GM18505 (cell line): ENCODE measurements around the gene GPR146.

ENCODE experiments used
- ATAC-seq: cut with Tn5 transposase; IDR thresholded peaks from one replicate; pipeline ENCODE4 v1.9.1; 2021; ENCODE audit not compliant: unreplicated experiment
- POLR2A ChIP-seq: IDR thresholded peaks from 4 replicates; pipeline ENCODE4 v1.6.1; 2011; ENCODE audit warnings: borderline replicate concordance; ENCODE audit not compliant: insufficient read depth, insufficient read length; ENCODE audit errors: extremely low read depth

GPR146 gene

DNA sequence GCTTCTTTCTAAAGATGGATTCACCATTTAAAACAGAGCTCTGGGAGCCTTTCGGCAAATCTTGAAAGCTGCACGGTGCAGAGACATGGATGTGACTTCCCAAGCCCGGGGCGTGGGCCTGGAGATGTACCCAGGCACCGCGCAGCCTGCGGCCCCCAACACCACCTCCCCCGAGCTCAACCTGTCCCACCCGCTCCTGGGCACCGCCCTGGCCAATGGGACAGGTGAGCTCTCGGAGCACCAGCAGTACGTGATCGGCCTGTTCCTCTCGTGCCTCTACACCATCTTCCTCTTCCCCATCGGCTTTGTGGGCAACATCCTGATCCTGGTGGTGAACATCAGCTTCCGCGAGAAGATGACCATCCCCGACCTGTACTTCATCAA lies 47.3 kb downstream of the GPR146 start:
- no peak for TF ChIP-seq POLR2A

DNA sequence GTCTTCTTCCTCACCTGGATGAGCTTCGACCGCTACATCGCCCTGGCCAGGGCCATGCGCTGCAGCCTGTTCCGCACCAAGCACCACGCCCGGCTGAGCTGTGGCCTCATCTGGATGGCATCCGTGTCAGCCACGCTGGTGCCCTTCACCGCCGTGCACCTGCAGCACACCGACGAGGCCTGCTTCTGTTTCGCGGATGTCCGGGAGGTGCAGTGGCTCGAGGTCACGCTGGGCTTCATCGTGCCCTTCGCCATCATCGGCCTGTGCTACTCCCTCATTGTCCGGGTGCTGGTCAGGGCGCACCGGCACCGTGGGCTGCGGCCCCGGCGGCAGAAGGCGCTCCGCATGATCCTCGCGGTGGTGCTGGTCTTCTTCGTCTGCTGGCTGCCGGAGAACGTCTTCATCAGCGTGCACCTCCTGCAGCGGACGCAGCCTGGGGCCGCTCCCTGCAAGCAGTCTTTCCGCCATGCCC lies 47.9 kb downstream of the GPR146 start:
- no peak for TF ChIP-seq POLR2A
- no peak for ATAC-seq

More for the DNA sequence above, 47.3 kb downstream of the GPR146 start:
- ATAC-seq, result no peak

DNA sequence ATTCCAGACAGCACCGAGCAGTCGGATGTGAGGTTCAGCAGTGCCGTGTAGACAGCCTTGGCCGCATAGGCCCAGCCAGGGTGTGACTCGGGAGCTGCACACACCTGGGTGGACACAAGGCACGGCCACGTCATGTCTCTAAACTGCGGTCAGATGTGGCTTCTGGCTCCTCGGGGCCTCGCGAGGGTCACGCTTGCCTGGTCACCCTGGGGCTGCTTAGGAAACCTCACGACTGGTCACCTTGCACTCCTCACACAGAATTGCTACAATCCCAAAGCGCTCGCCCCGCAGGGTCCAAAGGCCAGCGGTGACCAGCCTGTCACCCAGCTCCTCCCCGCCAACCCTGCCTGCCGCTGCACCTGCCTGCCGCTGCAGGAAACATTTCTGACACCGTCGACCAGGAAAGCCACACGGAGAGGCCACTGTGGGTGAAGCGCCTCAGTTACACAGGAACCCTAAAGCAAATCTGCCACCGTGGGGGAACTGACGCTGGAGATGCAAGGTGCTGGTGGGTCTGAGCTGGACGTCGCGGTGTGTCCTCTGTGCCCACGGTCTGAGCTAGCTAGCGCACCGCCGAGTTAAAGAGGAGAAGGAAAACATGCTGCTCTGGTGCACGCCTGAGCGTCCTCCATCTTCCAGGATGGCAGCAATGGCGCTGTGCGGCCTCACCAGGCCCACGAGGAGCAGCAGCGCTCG lies 48.6 kb downstream of the GPR146 start:
- TF ChIP-seq POLR2A, result no peak
- ATAC-seq, result no peak

DNA sequence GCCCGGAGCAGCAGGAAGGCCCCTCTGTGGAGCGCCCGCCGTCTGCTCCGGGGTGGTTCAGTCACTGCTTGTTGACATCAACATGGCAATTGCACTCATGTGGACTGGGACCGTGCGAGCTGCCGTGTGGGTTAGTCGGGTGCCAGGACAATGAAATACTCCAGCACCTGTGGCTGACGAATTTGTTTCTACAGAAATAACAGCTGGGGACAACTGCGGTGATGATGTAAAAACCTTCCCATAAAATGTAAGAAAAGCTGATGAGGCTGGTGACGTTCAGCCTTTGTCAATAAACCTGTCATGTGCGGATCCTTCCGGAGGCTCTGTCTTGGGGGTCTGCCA lies 49.1 kb downstream of the GPR146 start:
- ATAC-seq, result no peak
- no peak for TF ChIP-seq POLR2A

DNA sequence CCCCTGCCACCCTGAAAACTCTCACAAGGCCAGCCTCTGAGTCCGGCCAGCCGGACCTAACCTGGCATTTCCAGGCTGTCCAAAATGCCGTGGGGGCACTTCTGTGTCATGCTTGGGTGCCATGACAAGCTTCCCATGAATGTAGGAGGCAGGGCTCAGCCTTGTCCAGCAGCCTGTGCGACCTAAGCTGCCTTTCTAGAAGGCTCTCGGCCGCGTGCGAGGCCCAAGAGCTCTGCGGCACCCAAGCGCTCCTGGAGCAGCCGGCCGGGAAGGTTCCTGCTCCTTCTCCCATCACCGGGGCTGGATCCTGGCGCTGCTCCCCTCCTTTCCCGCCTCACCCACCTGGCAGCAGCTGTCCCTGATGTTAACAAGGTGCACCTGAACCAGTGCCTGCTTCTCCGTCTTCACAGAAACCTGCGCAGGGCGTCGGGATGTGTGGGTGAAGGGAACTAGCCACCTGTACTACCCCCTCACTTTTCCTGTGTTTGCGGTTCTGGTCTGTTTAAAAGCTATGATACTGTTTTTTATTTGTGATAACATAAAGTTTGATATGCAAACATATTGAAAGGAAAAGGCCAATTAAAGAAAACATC lies 49.7 kb downstream of the GPR146 start:
- no peak for TF ChIP-seq POLR2A
- no peak for ATAC-seq

DNA sequence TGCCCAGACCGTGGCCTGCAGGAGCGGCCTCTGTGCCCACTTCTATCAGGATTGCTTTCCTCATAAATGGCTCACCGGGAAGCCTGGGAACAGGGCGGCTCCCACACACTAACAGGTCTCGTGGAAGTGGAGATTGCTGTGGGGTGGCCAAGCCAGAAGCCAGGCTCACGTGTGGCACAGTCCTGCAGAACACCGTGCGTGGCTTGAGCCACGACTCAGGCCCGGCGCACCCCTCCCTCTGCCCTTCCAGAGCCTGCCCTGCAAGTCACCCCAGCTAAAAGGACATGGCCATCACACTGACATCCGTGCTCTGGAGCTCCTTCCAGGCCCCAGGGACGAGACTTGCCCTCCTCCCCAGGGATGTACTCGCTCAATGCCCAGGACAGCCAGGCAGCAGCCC lies 50.5 kb downstream of the GPR146 start:
- TF ChIP-seq POLR2A, result no peak
- no peak for ATAC-seq

DNA sequence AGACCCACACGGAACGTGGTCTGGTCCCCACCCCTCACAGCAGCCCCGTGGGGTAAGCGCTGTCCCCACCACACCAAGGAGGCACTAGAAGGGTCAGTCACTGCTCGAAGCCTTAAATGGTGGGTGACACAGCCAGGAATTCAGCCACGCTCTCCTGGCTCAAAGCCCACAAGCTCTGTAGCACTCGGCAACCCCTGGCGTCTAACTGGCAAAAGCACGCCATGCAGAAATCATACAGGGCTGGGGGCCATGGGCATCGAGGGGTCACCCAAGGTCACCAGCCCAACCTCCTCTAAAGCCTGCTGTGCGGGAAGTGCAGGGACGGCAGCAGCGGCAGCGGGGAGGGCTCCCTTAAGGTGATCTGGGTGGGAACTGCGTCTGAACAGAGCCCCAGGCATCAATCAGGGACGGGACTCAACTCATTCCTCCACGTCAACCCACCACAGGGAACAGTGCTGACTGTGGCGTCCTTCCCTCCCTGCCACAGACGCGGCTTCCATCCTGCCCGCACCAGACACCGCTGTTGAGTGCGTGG lies 51.3 kb downstream of the GPR146 start:
- TF ChIP-seq POLR2A, result no peak

DNA sequence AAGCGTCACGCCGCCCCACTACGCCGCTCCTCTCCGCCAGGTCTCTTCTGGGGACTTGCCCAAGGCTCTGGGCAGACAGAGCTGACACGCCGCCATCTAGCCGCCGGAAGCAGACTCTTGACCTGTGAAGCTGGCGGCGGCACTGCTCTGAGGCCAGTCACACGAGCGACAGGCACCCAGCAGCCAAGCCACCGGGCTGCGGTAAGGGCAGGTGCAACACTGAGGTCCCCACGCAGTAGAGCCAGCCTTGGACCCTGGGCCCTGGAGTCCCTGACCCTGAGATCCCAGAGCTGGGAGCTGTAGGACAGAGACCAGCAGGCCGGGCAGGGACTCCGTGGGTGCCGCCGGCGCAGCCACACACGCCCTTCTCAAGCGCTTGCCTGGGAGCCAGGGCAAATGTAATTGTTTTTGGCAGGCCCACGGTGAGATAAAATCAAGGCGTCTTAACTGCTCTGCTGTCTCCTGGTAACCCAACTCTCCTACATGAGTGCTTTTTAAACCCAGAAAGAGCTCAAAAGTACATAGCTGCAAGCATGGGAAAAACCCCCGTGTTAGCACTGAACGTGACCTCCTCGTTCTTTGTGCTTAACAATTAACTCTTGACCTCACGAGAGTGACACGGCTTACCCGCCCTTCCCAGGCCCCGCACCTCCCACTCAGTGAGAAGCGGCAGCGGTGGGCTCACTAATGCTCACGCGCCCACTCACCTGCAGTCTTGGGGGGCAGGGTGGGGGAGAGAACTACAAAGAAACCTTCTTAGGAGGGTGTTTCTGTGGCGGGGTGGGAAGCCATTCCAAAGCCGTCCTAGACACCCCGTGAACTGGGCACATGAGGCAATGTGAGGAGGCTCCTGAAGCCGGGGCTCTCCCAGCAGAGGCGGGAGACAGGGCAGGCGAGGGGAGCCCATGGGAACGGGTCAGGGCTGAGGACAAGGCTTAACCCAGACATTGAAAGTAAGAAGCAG lies 52.1 kb downstream of the GPR146 start:
- no peak for ATAC-seq
- no peak for TF ChIP-seq POLR2A

More for the DNA sequence above, 51.3 kb downstream of the GPR146 start:
- no peak for ATAC-seq

DNA sequence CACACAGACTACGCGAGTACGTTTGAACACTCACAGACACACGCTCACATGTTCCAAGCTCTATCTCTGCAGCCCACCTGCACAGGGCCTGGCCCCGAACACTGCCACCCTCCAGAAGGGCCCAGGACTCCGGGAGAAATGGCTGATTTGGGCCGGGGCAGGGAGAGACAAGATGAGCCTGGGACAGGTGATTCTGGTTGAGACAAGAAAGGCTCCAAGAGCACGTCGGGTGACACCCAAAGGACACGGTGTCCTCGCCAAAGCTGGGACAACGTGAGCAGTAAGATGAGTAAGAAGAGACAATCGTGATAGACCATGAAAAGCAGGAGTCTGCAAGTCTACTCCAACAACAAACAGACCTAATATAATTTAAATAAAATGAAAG lies 52.8 kb downstream of the GPR146 start:
- no peak for TF ChIP-seq POLR2A
- ATAC-seq, result no peak

DNA sequence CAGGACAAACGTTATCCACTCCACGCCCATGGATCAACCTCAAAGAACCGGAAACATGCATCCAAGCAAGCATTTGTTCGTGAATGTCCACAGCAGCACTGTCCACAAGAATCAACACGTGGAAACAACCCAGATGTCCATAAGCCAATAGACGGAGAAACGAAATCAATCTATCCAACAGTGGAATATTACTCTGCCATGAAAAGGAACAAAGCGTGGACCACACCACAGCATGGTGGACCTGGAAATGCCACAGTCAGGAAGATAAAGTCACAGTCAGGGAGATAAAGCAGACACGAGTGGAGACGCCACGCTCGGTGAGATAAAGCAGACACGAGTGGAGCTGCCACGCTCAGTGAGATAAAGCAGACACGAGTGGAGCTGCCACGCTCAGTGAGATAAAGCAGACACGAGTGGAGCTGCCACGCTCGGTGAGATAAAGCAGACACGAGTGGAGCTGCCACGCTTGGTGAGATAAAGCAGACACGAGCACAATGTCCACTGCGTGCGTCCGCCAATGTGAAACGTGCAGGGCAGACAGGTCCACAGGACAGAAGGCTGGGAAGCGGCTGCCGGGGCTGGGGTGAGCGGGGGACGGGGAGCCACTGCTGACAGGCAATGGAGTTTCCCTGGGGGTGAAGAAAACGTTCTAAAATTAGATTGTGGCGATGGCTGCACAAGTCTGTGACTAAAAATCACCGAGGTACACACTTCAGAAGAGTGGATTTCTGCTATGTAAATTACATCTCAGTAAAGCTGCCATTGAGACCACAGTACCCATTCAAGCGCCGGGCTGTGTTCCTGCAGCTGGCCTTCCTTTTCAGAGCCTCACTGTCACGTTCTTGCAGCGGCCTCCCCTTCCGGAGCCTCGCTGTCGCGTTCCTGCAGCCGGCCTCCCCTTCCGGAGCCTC lies 54.2 kb downstream of the GPR146 start:
- ATAC-seq, result no peak
- peak; percentile 44 for TF ChIP-seq POLR2A

DNA sequence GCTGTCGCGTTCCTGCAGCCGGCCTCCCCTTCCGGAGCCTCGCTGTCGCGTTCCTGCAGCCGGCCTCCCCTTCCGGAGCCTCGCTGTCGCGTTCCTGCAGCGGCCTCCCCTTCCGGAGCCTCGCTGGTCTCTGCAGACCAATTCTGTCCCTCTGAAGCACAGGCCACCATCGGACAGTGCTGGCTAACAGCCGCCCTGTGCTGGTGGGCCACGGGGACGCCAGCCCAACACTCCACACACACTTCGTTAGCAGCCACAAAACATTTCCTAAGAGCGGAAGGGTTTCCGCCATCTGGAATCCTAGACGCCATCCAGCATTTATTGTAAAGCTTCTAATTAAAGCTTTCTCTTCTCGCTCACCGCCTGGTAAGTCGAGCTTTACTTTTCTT lies 54.8 kb downstream of the GPR146 start:
- no peak for ATAC-seq
- TF ChIP-seq POLR2A, result peak; percentile 33

DNA sequence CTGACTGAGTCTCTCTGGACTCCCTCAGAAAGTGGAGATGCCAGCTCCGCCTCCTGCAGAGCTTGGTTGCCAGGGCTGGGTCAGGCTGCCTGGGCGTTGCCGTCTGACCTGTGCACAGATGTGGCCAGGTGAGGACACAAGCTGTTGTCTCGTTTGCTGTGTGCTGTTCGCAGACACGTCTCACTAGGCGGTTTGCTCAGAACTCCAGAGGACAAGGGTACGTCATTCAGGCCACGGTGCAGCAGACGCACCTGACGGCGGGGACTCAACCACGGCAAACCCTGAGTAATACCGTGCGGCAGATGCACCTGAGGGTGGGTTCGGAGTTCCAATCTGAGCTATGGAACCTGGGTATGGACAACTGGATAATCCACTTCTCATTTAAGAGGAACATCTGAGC lies 55.3 kb downstream of the GPR146 start:
- TF ChIP-seq POLR2A, result no peak
- no peak for ATAC-seq
